ENCODE measurements around the gene RHOH. TPM values are rescaled to one million over a fixed set of nuclear protein-coding genes. Genes with fewer than 3 reads are reported as not detected.
A peak's percentile ranks its signal among the peaks of the same experiment; 100 is the strongest.
"Not testable (repeated sequence)": the region's sequence is repeated elsewhere in the genome, so short reads cannot be mapped to it uniquely, and the experiment has no call there.

The RHOH gene, protein sequence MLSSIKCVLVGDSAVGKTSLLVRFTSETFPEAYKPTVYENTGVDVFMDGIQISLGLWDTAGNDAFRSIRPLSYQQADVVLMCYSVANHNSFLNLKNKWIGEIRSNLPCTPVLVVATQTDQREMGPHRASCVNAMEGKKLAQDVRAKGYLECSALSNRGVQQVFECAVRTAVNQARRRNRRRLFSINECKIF
- total RNA-seq (109 TPM), polyA plus RNA-seq (71.2 TPM)
- long read RNA-seq, donor 1, full-length matches to known transcripts: 5 of 5 reads
- long read RNA-seq, donor 1, partial matches to known transcripts: 0 of 5 reads
- long read RNA-seq, donor 1, other reads (novel, unspliced or antisense): 0 of 5 reads
- long read RNA-seq, donor 2: 0 reads
- long read RNA-seq, donor 3, full-length matches to known transcripts: 124 of 124 reads
- long read RNA-seq, donor 3, partial matches to known transcripts: 0 of 124 reads
- long read RNA-seq, donor 3, other reads (novel, unspliced or antisense): 0 of 124 reads
- long read RNA-seq, donor 4, full-length matches to known transcripts: 28 of 28 reads
- long read RNA-seq, donor 4, partial matches to known transcripts: 0 of 28 reads
- long read RNA-seq, donor 4, other reads (novel, unspliced or antisense): 0 of 28 reads
- long read RNA-seq, donor 5, full-length matches to known transcripts: 113 of 113 reads
- long read RNA-seq, donor 5, partial matches to known transcripts: 0 of 113 reads
- long read RNA-seq, donor 5, other reads (novel, unspliced or antisense): 0 of 113 reads
- long read RNA-seq, donor 6, full-length matches to known transcripts: 42 of 42 reads
- long read RNA-seq, donor 6, partial matches to known transcripts: 0 of 42 reads
- long read RNA-seq, donor 6, other reads (novel, unspliced or antisense): 0 of 42 reads
- long read RNA-seq, donor 7, full-length matches to known transcripts: 117 of 117 reads
- long read RNA-seq, donor 7, partial matches to known transcripts: 0 of 117 reads
- long read RNA-seq, donor 7, other reads (novel, unspliced or antisense): 0 of 117 reads
- long read RNA-seq, donor 8, full-length matches to known transcripts: 16 of 16 reads
- long read RNA-seq, donor 8, partial matches to known transcripts: 0 of 16 reads
- long read RNA-seq, donor 8, other reads (novel, unspliced or antisense): 0 of 16 reads
- long read RNA-seq, donor 9, full-length matches to known transcripts: 53 of 53 reads
- long read RNA-seq, donor 9, partial matches to known transcripts: 0 of 53 reads
- long read RNA-seq, donor 9, other reads (novel, unspliced or antisense): 0 of 53 reads
- long read RNA-seq, donor 10, full-length matches to known transcripts: 54 of 110 reads
- long read RNA-seq, donor 10, partial matches to known transcripts: 56 of 110 reads
- long read RNA-seq, donor 10, other reads (novel, unspliced or antisense): 0 of 110 reads

DNA sequence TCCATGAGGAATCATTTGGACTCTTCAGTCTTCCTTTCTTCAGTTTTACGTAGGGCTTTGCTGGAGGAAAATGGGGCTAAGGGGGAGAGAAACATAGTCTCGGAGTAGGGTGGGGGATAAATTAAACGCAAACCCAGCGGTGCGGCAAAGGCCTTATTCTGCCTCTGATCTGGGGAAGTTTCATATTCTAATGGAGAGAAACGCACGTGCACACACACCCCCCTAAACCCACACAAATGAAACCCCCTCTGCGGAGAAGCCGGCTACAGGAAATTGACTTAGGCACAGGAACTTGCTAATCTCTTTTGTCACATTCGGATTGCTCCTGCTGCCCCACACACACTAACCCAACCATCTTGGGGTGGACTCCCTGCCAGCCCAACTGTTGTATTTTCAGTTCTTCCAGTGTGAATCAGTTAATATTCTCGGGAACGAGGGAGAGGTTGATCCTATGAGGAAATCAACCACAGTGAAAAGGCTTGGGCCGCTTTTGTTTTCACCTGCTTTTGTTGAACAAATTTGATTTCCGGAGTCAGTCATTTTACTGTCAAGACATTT lies at the start of gene RHOH:
RHOH (plus strand) TSS at position 308 of the 558 bp plus-strand sequence. CDS start 46,356 bp downstream, outside the sequence.
- Histone ChIP-seq H3K9me3 (ENCODE audit: control insufficient read depth in 2 of 2, insufficient read depth in 1 of 2, low read length in 1 of 2) (peaks cover 0 to 2% of the 10 kb centered on the region in 2 donors), H3K27ac (ENCODE audit: low read depth in 1 of 2, low read length in 1 of 2) (peak within 1 kb of the TSS; percentile 89 to 97), H3K36me3 (ENCODE audit: control insufficient read depth in 2 of 2, insufficient read depth in 2 of 2, low read length in 1 of 2) (peaks cover 0 to 9% of the 10 kb centered on the region in 2 donors), H3K4me1 (ENCODE audit: control insufficient read depth in 2 of 2, insufficient read depth in 2 of 2, low read length in 2 of 2) (peaks cover 17 to 36% of the 10 kb centered on the region in 2 donors), H3K4me3 (ENCODE audit: low read length in 2 of 2) (peak within 1 kb of the TSS; percentile 87 to 92), H3K27me3 (ENCODE audit: control insufficient read depth in 2 of 2, insufficient read depth in 1 of 2, low read length in 1 of 2) (no peaks in the 10 kb centered on the region)
- peak in 7 of 9 donors; percentile 71 to 94 (median 88) for DNase-seq (ENCODE audit: low read depth in 6 of 9, low spot score in 9 of 9)
- 2% methylated on average over 14 of the region's 14 CpGs for WGBS

DNA sequence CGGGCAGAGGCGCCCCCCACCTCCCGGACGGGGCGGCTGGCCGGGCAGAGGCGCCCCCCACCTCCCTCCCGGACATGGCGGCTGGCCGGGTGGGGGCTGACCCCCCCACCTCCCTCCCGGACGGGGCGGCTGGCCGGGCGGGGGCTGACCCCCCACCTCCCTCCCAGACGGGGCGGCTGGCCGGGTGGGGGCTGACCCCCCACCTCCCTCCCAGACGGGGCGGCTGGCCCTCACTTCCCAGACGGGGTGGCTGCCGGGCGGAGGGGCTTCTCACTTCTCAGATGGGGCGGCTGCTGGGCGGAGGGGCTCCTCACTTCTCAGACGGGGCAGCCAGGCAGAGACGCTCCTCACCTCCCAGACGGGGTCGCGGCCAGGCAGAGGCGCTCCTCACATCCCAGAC lies 49.3 kb upstream of the RHOH start:
- H3K27me3 ChIP-seq (ENCODE audit: control insufficient read depth in 2 of 2, insufficient read depth in 1 of 2, low read length in 1 of 2); H3K27ac ChIP-seq (ENCODE audit: low read depth in 1 of 2, low read length in 1 of 2); H3K4me1 ChIP-seq (ENCODE audit: control insufficient read depth in 2 of 2, insufficient read depth in 2 of 2, low read length in 2 of 2); H3K9me3 ChIP-seq (ENCODE audit: control insufficient read depth in 2 of 2, insufficient read depth in 1 of 2, low read length in 1 of 2); H3K4me3 ChIP-seq (ENCODE audit: low read length in 2 of 2); DNase-seq (ENCODE audit: low read depth in 6 of 9, low spot score in 9 of 9): not testable (repeated sequence)
- WGBS: 95% methylated on average over 31 of the region's 31 CpGs
- peaks cover 16 to 44% of the 10 kb centered on the region in 2 donors for H3K36me3 ChIP-seq (ENCODE audit: control insufficient read depth in 2 of 2, insufficient read depth in 2 of 2, low read length in 1 of 2)

DNA sequence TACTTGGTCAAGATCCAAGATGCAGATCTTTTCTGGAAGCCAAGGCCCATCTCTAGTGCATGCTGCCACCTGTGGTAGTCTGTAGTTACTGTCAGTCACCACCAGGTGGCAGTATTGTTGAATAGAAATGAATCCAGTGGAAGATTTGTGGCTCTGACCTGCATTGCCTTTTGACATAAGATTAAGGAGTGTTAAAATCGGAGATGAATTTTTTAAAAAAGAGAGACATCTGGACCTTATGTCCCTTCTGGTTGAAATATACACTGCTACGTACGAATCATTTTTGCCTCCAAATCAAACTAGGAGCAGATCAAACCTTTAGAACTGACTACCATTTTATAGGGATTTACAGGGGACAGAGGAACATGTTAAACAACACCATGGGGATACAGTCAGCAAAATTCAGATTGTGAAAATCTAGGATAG lies 46.9 kb upstream of the RHOH start:
- 84% methylated on average over 3 of the region's 3 CpGs for WGBS
- Histone ChIP-seq H3K4me1 (ENCODE audit: control insufficient read depth in 2 of 2, insufficient read depth in 2 of 2, low read length in 2 of 2) (peaks cover 0 to 9% of the 10 kb centered on the region in 2 donors), H3K27ac (ENCODE audit: low read depth in 1 of 2, low read length in 1 of 2) (no peak overlapping the region), H3K36me3 (ENCODE audit: control insufficient read depth in 2 of 2, insufficient read depth in 2 of 2, low read length in 1 of 2) (peaks cover 0 to 20% of the 10 kb centered on the region in 2 donors), H3K27me3 (ENCODE audit: control insufficient read depth in 2 of 2, insufficient read depth in 1 of 2, low read length in 1 of 2) (no peaks in the 10 kb centered on the region), H3K4me3 (ENCODE audit: low read length in 2 of 2) (no peak overlapping the region), H3K9me3 (ENCODE audit: control insufficient read depth in 2 of 2, insufficient read depth in 1 of 2, low read length in 1 of 2) (peaks cover 0 to 5% of the 10 kb centered on the region in 2 donors)
- peak; percentile 61 to 92 (median 80) for DNase-seq (ENCODE audit: low read depth in 6 of 9, low spot score in 9 of 9)

DNA sequence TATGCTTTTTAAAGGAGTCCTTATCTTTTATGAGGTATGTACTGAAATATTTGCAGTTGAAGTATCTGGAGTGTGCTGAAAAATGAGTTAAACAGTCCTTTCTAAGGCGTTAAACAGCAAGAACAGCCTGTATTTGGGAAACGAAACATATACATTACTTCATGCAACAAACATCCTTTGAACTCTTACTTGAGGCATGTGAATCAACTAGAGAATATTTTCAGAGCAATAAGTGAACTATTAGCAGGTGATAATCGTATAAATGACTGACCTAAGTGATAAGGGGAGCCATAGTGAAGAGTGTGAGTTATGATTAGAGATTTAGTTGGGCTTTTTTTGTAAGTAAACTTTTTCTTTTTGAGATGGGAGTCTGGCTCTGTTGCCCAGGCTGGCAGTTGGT lies 45.9 kb upstream of the RHOH start:
- Histone ChIP-seq H3K36me3 (ENCODE audit: control insufficient read depth in 2 of 2, insufficient read depth in 2 of 2, low read length in 1 of 2) (peaks cover 0 to 13% of the 10 kb centered on the region in 2 donors), H3K4me1 (ENCODE audit: control insufficient read depth in 2 of 2, insufficient read depth in 2 of 2, low read length in 2 of 2) (peaks cover 0 to 9% of the 10 kb centered on the region in 2 donors), H3K27me3 (ENCODE audit: control insufficient read depth in 2 of 2, insufficient read depth in 1 of 2, low read length in 1 of 2) (no peaks in the 10 kb centered on the region), H3K9me3 (ENCODE audit: control insufficient read depth in 2 of 2, insufficient read depth in 1 of 2, low read length in 1 of 2) (peaks cover 0 to 5% of the 10 kb centered on the region in 2 donors), H3K27ac (ENCODE audit: low read depth in 1 of 2, low read length in 1 of 2) (peak overlapping the region in 1 of 2 donors; percentile 42), H3K4me3 (ENCODE audit: low read length in 2 of 2) (no peak overlapping the region)
- peak in 1 of 9 donors; percentile 19 for DNase-seq (ENCODE audit: low read depth in 6 of 9, low spot score in 9 of 9)
- 84% methylated on average over 3 of the region's 3 CpGs for WGBS

DNA sequence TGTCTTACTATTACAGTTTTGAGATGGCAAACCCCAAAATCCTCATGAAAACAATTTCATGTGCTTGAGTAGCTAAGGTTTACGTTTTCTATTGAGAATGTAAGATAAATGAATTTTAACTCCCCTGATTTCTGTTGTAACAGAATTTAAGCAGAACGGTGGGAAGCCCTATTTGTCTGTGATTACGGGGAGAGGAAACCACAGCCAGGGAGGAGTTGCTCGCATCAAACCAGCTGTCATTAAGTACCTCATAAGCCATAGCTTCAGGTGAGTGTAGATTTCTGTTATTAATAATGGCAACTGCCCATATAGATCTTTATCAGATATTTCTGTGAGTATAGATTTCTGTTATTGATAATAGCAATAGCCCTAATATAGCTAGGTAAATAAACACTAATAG lies 44.2 kb upstream of the RHOH start:
- Histone ChIP-seq H3K9me3 (ENCODE audit: control insufficient read depth in 2 of 2, insufficient read depth in 1 of 2, low read length in 1 of 2) (peaks cover 0 to 5% of the 10 kb centered on the region in 2 donors), H3K4me1 (ENCODE audit: control insufficient read depth in 2 of 2, insufficient read depth in 2 of 2, low read length in 2 of 2) (peaks cover 0 to 9% of the 10 kb centered on the region in 2 donors), H3K4me3 (ENCODE audit: low read length in 2 of 2) (no peak overlapping the region), H3K27me3 (ENCODE audit: control insufficient read depth in 2 of 2, insufficient read depth in 1 of 2, low read length in 1 of 2) (no peaks in the 10 kb centered on the region), H3K27ac (ENCODE audit: low read depth in 1 of 2, low read length in 1 of 2) (peak overlapping the region in 1 of 2 donors; percentile 40), H3K36me3 (ENCODE audit: control insufficient read depth in 2 of 2, insufficient read depth in 2 of 2, low read length in 1 of 2) (peaks cover 0 to 9% of the 10 kb centered on the region in 2 donors)
- 7% methylated on average over 4 of the region's 4 CpGs for WGBS
- DNase-seq (ENCODE audit: low read depth in 6 of 9, low spot score in 9 of 9): peak in 6 of 9 donors; percentile 19 to 64 (median 23)

DNA sequence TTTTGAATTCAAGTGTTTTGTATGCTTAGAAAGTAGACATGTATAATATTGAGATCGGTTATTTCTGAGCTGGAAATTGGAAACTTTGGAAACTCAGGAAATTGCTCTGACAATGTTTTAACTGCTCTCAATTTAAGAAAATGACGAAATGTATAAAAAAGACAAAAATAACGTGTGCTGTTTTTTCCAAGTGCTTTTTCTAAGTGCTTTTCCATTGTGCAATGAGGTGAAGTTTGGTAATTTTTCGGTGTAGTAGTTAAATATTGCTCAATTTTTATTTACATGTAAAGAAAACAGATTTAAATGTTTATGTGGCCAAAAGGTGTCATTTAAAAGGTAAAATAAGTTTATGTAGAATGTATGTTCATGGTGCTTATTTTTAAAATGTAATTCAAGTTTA lies 39.4 kb upstream of the RHOH start:
- WGBS: 98% methylated on average over 4 of the region's 4 CpGs
- H3K9me3 ChIP-seq (ENCODE audit: control insufficient read depth in 2 of 2, insufficient read depth in 1 of 2, low read length in 1 of 2): no peaks in the 10 kb centered on the region
- H3K4me3 ChIP-seq (ENCODE audit: low read length in 2 of 2): no peak overlapping the region
- no peak for DNase-seq (ENCODE audit: low read depth in 6 of 9, low spot score in 9 of 9)
- H3K27ac ChIP-seq (ENCODE audit: low read depth in 1 of 2, low read length in 1 of 2): no peak overlapping the region
- peaks cover 10 to 33% of the 10 kb centered on the region in 2 donors for H3K36me3 ChIP-seq (ENCODE audit: control insufficient read depth in 2 of 2, insufficient read depth in 2 of 2, low read length in 1 of 2)
- H3K4me1 ChIP-seq (ENCODE audit: control insufficient read depth in 2 of 2, insufficient read depth in 2 of 2, low read length in 2 of 2): peaks cover 0 to 3% of the 10 kb centered on the region in 2 donors
- no peaks in the 10 kb centered on the region for H3K27me3 ChIP-seq (ENCODE audit: control insufficient read depth in 2 of 2, insufficient read depth in 1 of 2, low read length in 1 of 2)

DNA sequence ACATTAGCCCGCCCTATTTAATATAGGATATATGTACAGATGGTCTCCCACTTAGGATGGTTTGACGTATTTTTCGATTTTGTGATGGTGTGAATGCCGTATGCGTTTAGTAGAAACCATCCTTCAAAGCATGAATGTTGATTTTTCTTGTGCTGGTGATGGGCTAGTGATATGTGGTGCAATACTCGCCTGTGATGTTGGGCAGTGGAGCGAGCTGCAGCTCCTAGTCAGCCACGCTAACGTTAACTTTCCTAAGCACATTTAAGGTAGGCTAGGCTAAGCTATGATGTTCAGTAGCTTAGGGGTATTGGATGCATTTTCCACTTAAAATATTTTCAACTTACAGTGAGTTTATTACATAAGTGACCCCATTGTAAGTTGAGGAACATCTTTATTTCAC lies 36.6 kb upstream of the RHOH start:
- Histone ChIP-seq H3K36me3 (ENCODE audit: control insufficient read depth in 2 of 2, insufficient read depth in 2 of 2, low read length in 1 of 2) (peaks cover 10 to 41% of the 10 kb centered on the region in 2 donors), H3K4me1 (ENCODE audit: control insufficient read depth in 2 of 2, insufficient read depth in 2 of 2, low read length in 2 of 2) (no peaks in the 10 kb centered on the region), H3K27ac (ENCODE audit: low read depth in 1 of 2, low read length in 1 of 2) (no peak overlapping the region), H3K4me3 (ENCODE audit: low read length in 2 of 2) (no peak overlapping the region), H3K27me3 (ENCODE audit: control insufficient read depth in 2 of 2, insufficient read depth in 1 of 2, low read length in 1 of 2) (no peaks in the 10 kb centered on the region), H3K9me3 (ENCODE audit: control insufficient read depth in 2 of 2, insufficient read depth in 1 of 2, low read length in 1 of 2) (peaks cover 0 to 2% of the 10 kb centered on the region in 2 donors)
- 96% methylated on average over 9 of the region's 9 CpGs for WGBS
- DNase-seq (ENCODE audit: low read depth in 6 of 9, low spot score in 9 of 9): no peak

DNA sequence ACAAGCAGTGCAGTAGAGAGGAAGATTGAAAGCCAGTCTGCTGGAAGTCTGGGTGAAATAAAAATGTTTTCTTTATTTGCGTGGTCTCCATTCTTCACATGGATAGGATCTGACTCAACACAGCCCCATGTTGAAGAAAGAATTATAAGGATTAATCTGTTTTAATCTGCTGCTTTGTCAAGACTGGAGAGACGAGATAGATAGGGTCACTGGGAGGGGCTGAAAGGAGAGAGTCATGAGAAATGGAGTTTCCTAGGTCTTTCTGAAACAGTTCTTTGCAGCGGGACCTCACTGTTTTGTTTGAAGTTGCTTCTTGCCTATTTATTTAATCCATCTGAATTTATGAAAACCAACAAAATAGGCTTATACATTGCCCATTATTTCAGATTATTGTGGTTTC lies 32.4 kb upstream of the RHOH start:
- H3K27ac ChIP-seq (ENCODE audit: low read depth in 1 of 2, low read length in 1 of 2): no peak overlapping the region

More for the DNA sequence above, 32.4 kb upstream of the RHOH start:
- WGBS: 96% methylated on average over 3 of the region's 3 CpGs
- no peaks in the 10 kb centered on the region for H3K4me1 ChIP-seq (ENCODE audit: control insufficient read depth in 2 of 2, insufficient read depth in 2 of 2, low read length in 2 of 2)
- H3K9me3 ChIP-seq (ENCODE audit: control insufficient read depth in 2 of 2, insufficient read depth in 1 of 2, low read length in 1 of 2): peaks cover 0 to 7% of the 10 kb centered on the region in 2 donors
- peaks cover 10 to 28% of the 10 kb centered on the region in 2 donors for H3K36me3 ChIP-seq (ENCODE audit: control insufficient read depth in 2 of 2, insufficient read depth in 2 of 2, low read length in 1 of 2)
- no peak overlapping the region for H3K4me3 ChIP-seq (ENCODE audit: low read length in 2 of 2)
- no peak for DNase-seq (ENCODE audit: low read depth in 6 of 9, low spot score in 9 of 9)
- no peaks in the 10 kb centered on the region for H3K27me3 ChIP-seq (ENCODE audit: control insufficient read depth in 2 of 2, insufficient read depth in 1 of 2, low read length in 1 of 2)

All from thymus (tissue), 14 donors.